ENCODE data around the gene PLB1.

PLB1 gene

GRCh38 chr2:28602136-28602660 is 106.3 kb downstream of the PLB1 start:
- Histone ChIP-seq H2BK12ac (ENCODE audit: low read length) (no peak overlapping the region), H4K8ac (ENCODE audit: low read depth, low read length) (no peak overlapping the region), H2AFZ (ENCODE audit: low read length) (no peak overlapping the region), H3K4me3 (ENCODE audit: low read length in 2 of 2) (no peak overlapping the region), H2AK5ac (ENCODE audit: low read depth, low read length) (no peak overlapping the region), H3K14ac (ENCODE audit: low read length) (no peak overlapping the region), H3K4me1 (ENCODE audit: control insufficient read depth in 2 of 2, insufficient read depth in 1 of 2, low read depth in 1 of 2, low read length in 2 of 2) (peaks cover 5 to 6% of the 10 kb centered on the region in 2 donors), H3K9me3 (replicated peaks in 1 of 2; ENCODE audit: control insufficient read depth in 2 of 2, insufficient read depth in 1 of 2, low read depth in 1 of 2, low read length in 2 of 2) (no peaks in the 10 kb centered on the region), H4K91ac (ENCODE audit: low read depth, low read length, poor library complexity) (no peak overlapping the region), H3K23ac (ENCODE audit: low read depth, low read length, poor library complexity) (no peak overlapping the region), H3K4me2 (ENCODE audit: insufficient read depth, low read length, poor library complexity, severe bottlenecking) (no peak overlapping the region), H3K27me3 (ENCODE audit: control insufficient read depth in 3 of 3, insufficient read depth in 3 of 3, low read depth in 1 of 3, low read length in 3 of 3) (peaks cover 0 to 12% (median 0%) of the 10 kb centered on the region in 3 experiments), H3K27ac (replicated peaks; ENCODE audit: low read length) (no peak overlapping the region), H3K9ac (ENCODE audit: low read depth, low read length, poor library complexity) (no peak overlapping the region), H3K4ac (ENCODE audit: low read length) (no peak overlapping the region), H3K18ac (ENCODE audit: low read length) (no peak overlapping the region), H3K79me1 (ENCODE audit: low read depth, low read length) (no peaks in the 10 kb centered on the region), H2BK5ac (ENCODE audit: low read length) (no peak overlapping the region), H2BK120ac (ENCODE audit: low read depth, low read length) (no peak overlapping the region), H2BK15ac (ENCODE audit: low read length) (no peak overlapping the region), H3K36me3 (replicated peaks in 1 of 2; ENCODE audit: control insufficient read depth in 2 of 2, insufficient read depth in 2 of 2, low read length in 2 of 2) (no peaks in the 10 kb centered on the region)
- WGBS, 2 donors (ENCODE audit: extremely low coverage in 2 of 2, insufficient read length in 2 of 2, insufficient replicate concordance in 1 of 2), result no CpG with 5 or more reads among the region's 6 CpGs
- DNase-seq (ENCODE audit: low spot score), result no peak

GRCh38 chr2:28602751-28603639 is 107.1 kb downstream of the PLB1 start:
- H3K4me3 ChIP-seq (ENCODE audit: low read length in 2 of 2), result no peak overlapping the region
- no peaks in the 10 kb centered on the region for H3K36me3 ChIP-seq (replicated peaks in 1 of 2; ENCODE audit: control insufficient read depth in 2 of 2, insufficient read depth in 2 of 2, low read length in 2 of 2)
- H3K4me1 ChIP-seq (ENCODE audit: control insufficient read depth in 2 of 2, insufficient read depth in 1 of 2, low read depth in 1 of 2, low read length in 2 of 2), result peaks cover 12% of the 10 kb centered on the region in 2 donors
- no peak overlapping the region for H3K27ac ChIP-seq (replicated peaks; ENCODE audit: low read length)
- no peak overlapping the region for H2BK5ac ChIP-seq (ENCODE audit: low read length)
- no peak for DNase-seq (ENCODE audit: low spot score)
- H2AFZ ChIP-seq (ENCODE audit: low read length), result no peak overlapping the region
- H4K8ac ChIP-seq (ENCODE audit: low read depth, low read length), result no peak overlapping the region
- no peak overlapping the region for H2AK5ac ChIP-seq (ENCODE audit: low read depth, low read length)
- no peak overlapping the region for H2BK15ac ChIP-seq (ENCODE audit: low read length)
- no peaks in the 10 kb centered on the region for H3K9me3 ChIP-seq (replicated peaks in 1 of 2; ENCODE audit: control insufficient read depth in 2 of 2, insufficient read depth in 1 of 2, low read depth in 1 of 2, low read length in 2 of 2)
- H3K14ac ChIP-seq (ENCODE audit: low read length), result no peak overlapping the region
- WGBS, 2 donors (ENCODE audit: extremely low coverage in 2 of 2, insufficient read length in 2 of 2, insufficient replicate concordance in 1 of 2), result no CpG with 5 or more reads among the region's 3 CpGs
- peaks cover 0 to 12% (median 0%) of the 10 kb centered on the region in 3 experiments for H3K27me3 ChIP-seq (ENCODE audit: control insufficient read depth in 3 of 3, insufficient read depth in 3 of 3, low read depth in 1 of 3, low read length in 3 of 3)
- no peak overlapping the region for H2BK120ac ChIP-seq (ENCODE audit: low read depth, low read length)
- peak overlapping the region; percentile 46 for H3K18ac ChIP-seq (ENCODE audit: low read length)
- H4K91ac ChIP-seq (ENCODE audit: low read depth, low read length, poor library complexity), result no peak overlapping the region
- H2BK12ac ChIP-seq (ENCODE audit: low read length), result no peak overlapping the region
- no peak overlapping the region for H3K4ac ChIP-seq (ENCODE audit: low read length)
- no peak overlapping the region for H3K9ac ChIP-seq (ENCODE audit: low read depth, low read length, poor library complexity)
- H3K79me1 ChIP-seq (ENCODE audit: low read depth, low read length), result no peaks in the 10 kb centered on the region
- no peak overlapping the region for H3K23ac ChIP-seq (ENCODE audit: low read depth, low read length, poor library complexity)
- no peak overlapping the region for H3K4me2 ChIP-seq (ENCODE audit: insufficient read depth, low read length, poor library complexity, severe bottlenecking)

- Histone ChIP-seq H2AFZ (ENCODE audit: low read length) (no peak overlapping the region), H3K27ac (replicated peaks; ENCODE audit: low read length) (no peak overlapping the region), H3K23ac (ENCODE audit: low read depth, low read length, poor library complexity) (no peak overlapping the region), H3K4me3 (ENCODE audit: low read length in 2 of 2) (no peak overlapping the region), H2BK120ac (ENCODE audit: low read depth, low read length) (no peak overlapping the region), H3K79me1 (ENCODE audit: low read depth, low read length) (no peaks in the 10 kb centered on the region), H3K4me1 (ENCODE audit: control insufficient read depth in 2 of 2, insufficient read depth in 1 of 2, low read depth in 1 of 2, low read length in 2 of 2) (peaks cover 18 to 20% of the 10 kb centered on the region in 2 donors), H3K36me3 (replicated peaks in 1 of 2; ENCODE audit: control insufficient read depth in 2 of 2, insufficient read depth in 2 of 2, low read length in 2 of 2) (no peaks in the 10 kb centered on the region), H2BK5ac (ENCODE audit: low read length) (no peak overlapping the region), H2AK5ac (ENCODE audit: low read depth, low read length) (no peak overlapping the region), H3K14ac (ENCODE audit: low read length) (peak overlapping the region; percentile 10), H4K8ac (ENCODE audit: low read depth, low read length) (no peak overlapping the region), H3K4me2 (ENCODE audit: insufficient read depth, low read length, poor library complexity, severe bottlenecking) (no peak overlapping the region), H2BK15ac (ENCODE audit: low read length) (peak overlapping the region; percentile 25), H3K27me3 (ENCODE audit: control insufficient read depth in 3 of 3, insufficient read depth in 3 of 3, low read depth in 1 of 3, low read length in 3 of 3) (peaks cover 0 to 12% (median 0%) of the 10 kb centered on the region in 3 experiments), H3K4ac (ENCODE audit: low read length) (no peak overlapping the region), H3K9me3 (replicated peaks in 1 of 2; ENCODE audit: control insufficient read depth in 2 of 2, insufficient read depth in 1 of 2, low read depth in 1 of 2, low read length in 2 of 2) (no peaks in the 10 kb centered on the region), H4K91ac (ENCODE audit: low read depth, low read length, poor library complexity) (no peak overlapping the region), H3K18ac (ENCODE audit: low read length) (no peak overlapping the region), H3K9ac (ENCODE audit: low read depth, low read length, poor library complexity) (no peak overlapping the region), H2BK12ac (ENCODE audit: low read length) (no peak overlapping the region)
- no CpG with 5 or more reads among the region's 10 CpGs for WGBS, 2 donors (ENCODE audit: extremely low coverage in 2 of 2, insufficient read length in 2 of 2, insufficient replicate concordance in 1 of 2)
- no peak for DNase-seq (ENCODE audit: low spot score)
Observed at GRCh38 chr2:28603821-28604220, 108.0 kb downstream of the PLB1 start.

GRCh38 chr2:28604284-28604843 is 108.5 kb downstream of the PLB1 start:
- H2BK5ac ChIP-seq (ENCODE audit: low read length), result no peak overlapping the region
- no peaks in the 10 kb centered on the region for H3K9me3 ChIP-seq (replicated peaks in 1 of 2; ENCODE audit: control insufficient read depth in 2 of 2, insufficient read depth in 1 of 2, low read depth in 1 of 2, low read length in 2 of 2)
- DNase-seq (ENCODE audit: low spot score), result no peak
- no peak overlapping the region for H3K14ac ChIP-seq (ENCODE audit: low read length)
- no peak overlapping the region for H3K4ac ChIP-seq (ENCODE audit: low read length)
- H3K27ac ChIP-seq (replicated peaks; ENCODE audit: low read length), result no peak overlapping the region
- peak overlapping the region; percentile 25 for H2BK15ac ChIP-seq (ENCODE audit: low read length)
- H3K4me3 ChIP-seq (ENCODE audit: low read length in 2 of 2), result no peak overlapping the region
- no peak overlapping the region for H2BK12ac ChIP-seq (ENCODE audit: low read length)
- WGBS, 2 donors (ENCODE audit: extremely low coverage in 2 of 2, insufficient read length in 2 of 2, insufficient replicate concordance in 1 of 2), result no CpG with 5 or more reads among the region's 9 CpGs
- no peak overlapping the region for H2AFZ ChIP-seq (ENCODE audit: low read length)
- peaks cover 0 to 12% (median 0%) of the 10 kb centered on the region in 3 experiments for H3K27me3 ChIP-seq (ENCODE audit: control insufficient read depth in 3 of 3, insufficient read depth in 3 of 3, low read depth in 1 of 3, low read length in 3 of 3)
- H2AK5ac ChIP-seq (ENCODE audit: low read depth, low read length), result no peak overlapping the region
- no peak overlapping the region for H4K8ac ChIP-seq (ENCODE audit: low read depth, low read length)
- peak overlapping the region; percentile 36 for H3K18ac ChIP-seq (ENCODE audit: low read length)
- H4K91ac ChIP-seq (ENCODE audit: low read depth, low read length, poor library complexity), result no peak overlapping the region
- peaks cover 18 to 21% of the 10 kb centered on the region in 2 donors for H3K4me1 ChIP-seq (ENCODE audit: control insufficient read depth in 2 of 2, insufficient read depth in 1 of 2, low read depth in 1 of 2, low read length in 2 of 2)
- H3K23ac ChIP-seq (ENCODE audit: low read depth, low read length, poor library complexity), result no peak overlapping the region
- H3K4me2 ChIP-seq (ENCODE audit: insufficient read depth, low read length, poor library complexity, severe bottlenecking), result no peak overlapping the region
- no peak overlapping the region for H2BK120ac ChIP-seq (ENCODE audit: low read depth, low read length)
- no peaks in the 10 kb centered on the region for H3K36me3 ChIP-seq (replicated peaks in 1 of 2; ENCODE audit: control insufficient read depth in 2 of 2, insufficient read depth in 2 of 2, low read length in 2 of 2)
- H3K79me1 ChIP-seq (ENCODE audit: low read depth, low read length), result no peaks in the 10 kb centered on the region
- H3K9ac ChIP-seq (ENCODE audit: low read depth, low read length, poor library complexity), result no peak overlapping the region
